Fibroblast of the aortic adventitia (primary cell): Measurements from ENCODE around the gene HIF3A. TPM values are rescaled to one million over a fixed set of nuclear protein-coding genes. Genes with fewer than 3 reads are reported as not detected.
A peak's percentile ranks its signal among the peaks of the same experiment; 100 is the strongest.

Experiments
- DNase-seq: peaks from one replicate; pipeline ENCODE4 v3.0.0-alpha.2; 2010; ENCODE audit warnings: low read depth
- H3K4me3 ChIP-seq: 2 replicates; pipeline ENCODE4 v1.5.1; 2011; ENCODE audit warnings: low read depth, mild to moderate bottlenecking, control low read depth, low read length, moderate library complexity
- CTCF ChIP-seq: IDR thresholded peaks from 2 replicates; pipeline ENCODE4 v1.5.1; 2011; ENCODE audit warnings: mild to moderate bottlenecking, low read length, control low read depth, inconsistent platforms; ENCODE audit not compliant: insufficient read depth
- total RNA-seq: library from RNA; depleted of rRNA; stranded (reverse); fragments of >200 nt; gene quantifications from 2 replicates; pipeline ENCODE4 v1.2.3, GENCODE V29; 2012; ENCODE audit warnings: low replicate concordance

Gene HIF3A
- total RNA-seq, 1 donor, result 0.99 TPM

GRCh38 chr19:46367426-46367825 is 70.6 kb downstream of the HIF3A start:
- DNase-seq, result no peak
- no peak for TF ChIP-seq CTCF
- H3K4me3 ChIP-seq, result no peak overlapping the region

GRCh38 chr19:46368116-46368515 is 71.3 kb downstream of the HIF3A start:
- TF ChIP-seq CTCF, result no peak
- DNase-seq, result no peak
- H3K4me3 ChIP-seq, result no peak overlapping the region

DNA sequence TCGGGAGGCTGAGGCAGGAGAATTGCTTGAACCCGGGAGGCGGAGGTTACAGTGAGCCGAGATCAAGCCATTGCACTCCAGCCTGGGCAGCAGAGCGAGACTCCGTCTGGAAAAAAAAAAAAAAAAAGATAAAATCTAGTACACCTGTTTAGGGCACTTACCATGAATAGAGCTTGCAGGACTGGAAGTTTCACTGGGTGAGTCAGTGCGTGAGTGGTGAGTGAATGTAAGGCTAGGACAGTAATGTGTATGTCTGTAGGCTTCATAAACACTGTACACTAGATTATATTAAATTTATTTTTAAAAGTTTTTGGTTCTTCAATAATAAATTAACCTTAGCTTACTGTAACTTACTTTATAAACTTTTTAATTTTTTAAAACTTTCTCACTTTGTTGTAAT is 73.0 kb downstream of the HIF3A start:
- no peak for DNase-seq
- no peak for TF ChIP-seq CTCF
- H3K4me3 ChIP-seq, result no peak overlapping the region

DNA sequence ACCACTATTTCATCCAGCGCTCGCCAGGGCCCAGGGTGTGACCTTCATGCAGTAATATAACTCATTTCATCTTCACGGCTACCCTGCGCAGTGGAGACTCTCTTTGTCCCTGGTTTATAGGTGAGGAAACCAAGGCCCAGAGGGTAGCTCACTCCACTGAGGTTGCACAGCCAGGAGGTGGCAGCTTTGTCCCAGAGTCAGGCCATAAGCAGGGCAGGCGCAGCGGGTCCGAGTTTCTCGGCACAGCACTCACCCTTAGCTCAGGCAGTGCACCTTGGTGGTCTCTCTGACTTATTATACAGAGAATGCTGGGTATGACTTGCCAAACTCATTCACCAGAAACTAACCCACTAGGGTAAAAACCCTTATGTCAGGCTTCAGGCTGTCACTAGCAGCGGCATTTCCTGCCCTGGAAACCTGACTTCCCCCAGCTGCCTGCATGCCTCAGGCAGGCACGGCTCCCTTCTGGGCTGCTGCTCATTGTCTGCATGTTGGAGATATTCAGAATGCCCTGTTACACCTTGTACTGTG is 74.6 kb downstream of the HIF3A start:
- no peak for TF ChIP-seq CTCF
- DNase-seq, result no peak

DNA sequence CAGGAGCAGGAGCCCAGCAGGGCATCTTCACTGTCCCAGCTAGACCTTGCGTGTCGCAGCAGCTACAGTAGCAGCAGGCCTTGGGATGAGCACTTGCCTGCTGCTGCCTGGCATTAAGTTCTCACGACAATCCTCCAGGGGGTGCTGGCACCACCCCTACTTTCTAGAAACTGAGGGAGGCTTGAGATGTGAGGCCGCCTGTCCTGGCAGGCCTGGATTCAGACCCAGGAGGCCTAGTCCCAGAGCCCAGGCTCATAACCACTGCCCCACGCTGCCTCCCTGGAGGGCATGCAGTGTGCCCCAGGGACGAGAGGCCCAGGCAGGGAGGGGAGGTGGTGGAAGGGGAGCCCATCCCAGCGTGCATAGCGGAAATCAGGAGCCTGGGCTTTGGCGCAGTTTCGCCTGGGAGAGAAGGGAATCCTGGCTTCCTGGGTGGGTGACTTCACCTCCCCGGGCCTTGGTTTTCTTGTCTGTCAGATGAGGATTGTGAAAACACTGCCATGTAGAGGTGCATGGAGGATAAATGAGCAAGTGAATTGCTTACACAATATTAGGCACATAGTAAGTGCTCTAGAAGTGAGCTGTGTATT is 76.2 kb downstream of the HIF3A start:
- peak; percentile 33 for DNase-seq
- H3K4me3 ChIP-seq, result no peak overlapping the region
- peak; percentile 25 for TF ChIP-seq CTCF

More for the DNA sequence above, 74.6 kb downstream of the HIF3A start:
- no peak overlapping the region for H3K4me3 ChIP-seq

GRCh38 chr19:46373491-46374359 is 76.9 kb downstream of the HIF3A start:
- DNase-seq, result peak; percentile 41
- no peak for TF ChIP-seq CTCF
- H3K4me3 ChIP-seq, result no peak overlapping the region
